Measurements from ENCODE around the gene FAM200A.
"Not testable (repeated sequence)": the region's sequence is repeated elsewhere in the genome, so short reads cannot be mapped to it uniquely, and the experiment has no call there.

FAM200A gene

GRCh38 chr7:99558306-99559174, 6.6 kb upstream of the FAM200A start, which contains the start of gene ZNF655:
Gene ZNF655, plus strand, starts transcription at chr7:99558642. Its CDS starts 1,918 bp downstream, at chr7:99560560.
- DNase-seq = peak; percentile 90

- DNase-seq = no peak
Measured at GRCh38 chr7:99557940-99558305, 6.0 kb upstream of the FAM200A start.

- no peak for DNase-seq
Measured at GRCh38 chr7:99557196-99557607, 5.3 kb upstream of the FAM200A start.

GRCh38 chr7:99554939-99555338, 3.0 kb upstream of the FAM200A start:
- DNase-seq = no peak

- DNase-seq = no peak
Measured at GRCh38 chr7:99553039-99553438, 1.1 kb upstream of the FAM200A start.

- DNase-seq = no peak
Measured at GRCh38 chr7:99551334-99551733, 580 bp downstream of the FAM200A start.

GRCh38 chr7:99549545-99549944, 2.4 kb downstream of the FAM200A start:
- not testable (repeated sequence) for DNase-seq

GRCh38 chr7:99545308-99545707, 6.6 kb downstream of the FAM200A start:
- DNase-seq = not testable (repeated sequence)

- DNase-seq = no peak
Measured at GRCh38 chr7:99543916-99544315, 8.0 kb downstream of the FAM200A start.

- no peak for DNase-seq
Measured at GRCh38 chr7:99543081-99543671, 8.7 kb downstream of the FAM200A start.

GRCh38 chr7:99541212-99541611, 10.7 kb downstream of the FAM200A start:
- DNase-seq = no peak

GRCh38 chr7:99540542-99540941, 11.4 kb downstream of the FAM200A start:
- DNase-seq = no peak

- DNase-seq = no peak
Measured at GRCh38 chr7:99539213-99539811, 12.6 kb downstream of the FAM200A start.

- DNase-seq = no peak
Measured at GRCh38 chr7:99535667-99536066, 16.2 kb downstream of the FAM200A start.

GRCh38 chr7:99531354-99531765, 20.6 kb downstream of the FAM200A start:
- DNase-seq = no peak

- DNase-seq = peak; percentile 18
Measured at GRCh38 chr7:99525713-99526440, 26.0 kb downstream of the FAM200A start.

GRCh38 chr7:99521399-99521798, 30.5 kb downstream of the FAM200A start:
- no peak for DNase-seq

- DNase-seq = no peak
Measured at GRCh38 chr7:99514050-99514449, 37.9 kb downstream of the FAM200A start.

- DNase-seq = no peak
Measured at GRCh38 chr7:99505324-99505662, 46.6 kb downstream of the FAM200A start.

- peak; percentile 98 for DNase-seq
Measured at GRCh38 chr7:99504603-99505323, 47.2 kb downstream of the FAM200A start, which contains the start of gene ZKSCAN5. Gene ZKSCAN5, plus strand, starts transcription at chr7:99504662. Its CDS starts 1,383 bp downstream, at chr7:99506045.

- no peak for DNase-seq
Measured at GRCh38 chr7:99504281-99504602, 47.7 kb downstream of the FAM200A start.

GRCh38 chr7:99501236-99501635, 50.7 kb downstream of the FAM200A start:
- not testable (repeated sequence) for DNase-seq

GRCh38 chr7:99500637-99501009, 51.3 kb downstream of the FAM200A start:
- DNase-seq = no peak

Measured in stimulated activated CD4-positive, alpha-beta T cell treated with anti-CD3 and anti-CD28 coated beads, Interleukin-15, amount 100 ng/mL, for 24 hours (primary cell).